Upper lobe of left lung (tissue), 6 donors: ENCODE measurements around the gene SYNDIG1L. TPM values are rescaled to one million over a fixed set of nuclear protein-coding genes. Genes with fewer than 3 reads are reported as not detected.

Source experiments
- total RNA-seq, 6 donors: library from RNA; depleted of rRNA in 4 of 6; stranded (reverse); fragments of >200 nt in 4 of 6; gene quantifications; one replicate each; pipeline versions ENCODE4 v1.1.0 to v1.2.1, GENCODE V29; 2016 to 2021
- donor health status: DM: no; HTN: no; CAD: no; lungs with moderate emphysema.
- donor health status: DM: no; HTN: yes; CAD: no; lungs with severe emphysema.

The SYNDIG1L gene
- total RNA-seq, 6 donors from 2014 or later, result 0.88 to 10.5 (median 2.8) TPM

Other genes with a start within 250 kb of the SYNDIG1L start
- under 1 TPM in 1 of 6 donors, not detected in 5; 0.30 TPM for gene VSX2, start 186.8 kb downstream of the SYNDIG1L start, total RNA-seq
- 100 to 1,000 TPM in 2 of 6 donors, 10 to 100 TPM in 4; 35.1 to 150 (median 52.5) TPM for gene ABCD4, start 123.3 kb downstream of the SYNDIG1L start, total RNA-seq
- gene VRTN, start 77.7 kb downstream of the SYNDIG1L start, total RNA-seq, result under 1 TPM in 2 of 6 donors, not detected in 4; 0.09 to 0.10 TPM
- 1,000 to 10,000 TPM in 1 of 6 donors, 100 to 1,000 TPM in 5; 351 to 1,281 (median 524) TPM for gene NPC2, start 67.1 kb upstream of the SYNDIG1L start, total RNA-seq
- gene ISCA2, start 67.6 kb upstream of the SYNDIG1L start, total RNA-seq, result 10 to 100 TPM; 11.8 to 29.0 (median 22.6) TPM
- gene LTBP2, start 186.0 kb upstream of the SYNDIG1L start, total RNA-seq, result 100 to 1,000 TPM in 2 of 6 donors, 10 to 100 TPM in 4; 19.7 to 136 (median 77.6) TPM